Fibroblast of skin of abdomen (primary cell): Measurements from ENCODE around the gene SMAD3.

ENCODE experiments used
- DNase-seq: peaks from one replicate; pipeline ENCODE4 v3.0.0-alpha.2; 2013

Gene SMAD3

GRCh38 chr15:67242708-67243111, 177.3 kb downstream of the SMAD3 start:
- no peak for DNase-seq
